ENCODE results near the gene LAGE3.
"Not testable (repeated sequence)": the region's sequence is repeated elsewhere in the genome, so short reads cannot be mapped to it uniquely, and the experiment has no call there.

LAGE3 gene

GRCh38 chrX:154501423-154501822 is 22.3 kb upstream of the LAGE3 start:
- DNase-seq (ENCODE audit: low spot score), result not testable (repeated sequence)

DNA sequence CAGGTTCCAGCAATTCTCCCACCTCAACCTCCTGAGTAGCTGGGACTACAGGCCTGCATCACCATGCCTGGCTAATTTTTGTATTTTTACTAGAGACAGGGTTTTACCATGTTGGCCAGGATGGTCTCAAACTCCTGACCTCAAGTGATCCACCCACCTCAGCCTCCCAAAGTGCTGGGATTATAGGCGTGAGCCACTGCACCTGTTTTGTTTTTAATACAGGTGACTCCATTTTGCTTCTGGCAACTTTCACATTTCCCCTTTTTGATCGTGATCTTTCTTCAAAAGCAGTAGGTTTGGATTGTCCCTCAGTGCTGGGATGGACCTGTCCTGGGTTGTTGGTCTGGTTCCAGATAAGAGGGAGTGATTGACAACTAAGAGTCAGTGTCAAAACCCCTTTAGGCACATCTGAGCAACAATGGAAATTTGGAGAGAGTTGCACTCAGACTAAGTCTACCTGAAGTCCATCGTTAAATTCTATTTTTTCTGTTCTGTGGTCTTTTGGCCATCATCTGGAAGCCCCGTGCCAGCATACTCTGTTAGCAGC is 17.6 kb upstream of the LAGE3 start:
- not testable (repeated sequence) for DNase-seq (ENCODE audit: low spot score)

- no peak for DNase-seq (ENCODE audit: low spot score)
Observed at GRCh38 chrX:154495472-154495922, 16.4 kb upstream of the LAGE3 start.

DNA sequence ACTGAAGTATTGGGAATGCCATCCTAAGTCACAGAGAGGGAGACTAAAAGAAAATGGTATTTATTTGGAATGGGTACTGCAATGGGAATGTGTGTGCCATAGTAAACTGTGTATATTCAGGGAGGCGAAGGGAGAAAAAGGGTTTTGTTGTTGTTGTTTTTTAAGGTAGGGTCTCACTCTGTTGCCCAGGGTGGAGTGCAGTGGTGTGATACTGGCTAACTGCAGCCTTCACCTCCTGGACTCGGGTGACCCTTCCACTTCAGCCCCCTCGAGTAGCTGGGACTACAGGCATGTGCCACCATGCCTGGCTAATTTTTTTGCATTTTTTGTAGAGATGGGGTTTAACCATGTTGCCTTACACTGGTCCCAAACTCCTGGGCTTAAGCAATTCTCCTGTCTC is 15.6 kb upstream of the LAGE3 start:
- no peak for DNase-seq (ENCODE audit: low spot score)

GRCh38 chrX:154490414-154491083 is 11.5 kb upstream of the LAGE3 start, which contains the start of gene SLC10A3:
SLC10A3 (minus strand) TSS chrX:154490629; CDS start chrX:154488940, 1,689 bp downstream.
- peak; percentile 89 for DNase-seq (ENCODE audit: low spot score)

GRCh38 chrX:154490021-154490413 is 10.9 kb upstream of the LAGE3 start:
- DNase-seq (ENCODE audit: low spot score), result peak; percentile 22

- DNase-seq (ENCODE audit: low spot score), result no peak
Observed at GRCh38 chrX:154489182-154489581, 10.1 kb upstream of the LAGE3 start.

DNA sequence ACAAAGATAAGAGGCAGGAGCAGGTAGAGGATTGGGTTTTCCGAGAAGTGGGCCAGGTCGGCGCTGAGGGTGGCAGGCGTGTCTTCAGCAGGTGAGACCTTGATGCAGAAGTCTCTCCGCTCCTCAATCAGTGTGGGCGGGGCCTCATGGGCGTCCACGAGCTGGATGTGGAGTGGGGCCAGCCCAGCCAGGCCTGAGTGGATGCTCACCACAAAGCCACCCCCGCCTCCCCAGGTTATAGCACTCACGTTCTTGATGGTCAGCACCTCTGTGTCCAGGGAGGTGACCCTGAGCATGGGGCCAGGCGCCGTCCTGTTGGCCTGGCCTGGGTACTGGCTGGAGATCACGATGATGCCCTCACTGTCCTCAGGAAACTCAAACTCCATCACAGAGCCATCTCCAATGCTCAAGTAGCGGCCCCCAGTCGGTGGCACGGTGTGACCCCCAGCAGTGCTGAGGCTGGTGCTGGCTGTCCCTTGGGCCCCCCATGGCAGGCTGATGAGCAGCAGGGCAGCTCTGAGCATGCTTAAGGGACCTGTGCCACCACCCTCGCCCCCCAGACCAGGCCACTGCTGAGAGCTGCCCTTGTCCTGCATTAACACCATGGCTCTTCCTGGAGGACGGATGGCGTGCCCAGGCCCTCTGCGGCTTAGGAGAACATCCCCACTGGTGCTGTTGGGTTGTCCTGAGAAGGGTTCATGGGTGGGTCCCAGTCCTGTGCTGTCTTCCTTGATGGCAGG is 9.4 kb upstream of the LAGE3 start:
- no peak for DNase-seq (ENCODE audit: low spot score)

DNA sequence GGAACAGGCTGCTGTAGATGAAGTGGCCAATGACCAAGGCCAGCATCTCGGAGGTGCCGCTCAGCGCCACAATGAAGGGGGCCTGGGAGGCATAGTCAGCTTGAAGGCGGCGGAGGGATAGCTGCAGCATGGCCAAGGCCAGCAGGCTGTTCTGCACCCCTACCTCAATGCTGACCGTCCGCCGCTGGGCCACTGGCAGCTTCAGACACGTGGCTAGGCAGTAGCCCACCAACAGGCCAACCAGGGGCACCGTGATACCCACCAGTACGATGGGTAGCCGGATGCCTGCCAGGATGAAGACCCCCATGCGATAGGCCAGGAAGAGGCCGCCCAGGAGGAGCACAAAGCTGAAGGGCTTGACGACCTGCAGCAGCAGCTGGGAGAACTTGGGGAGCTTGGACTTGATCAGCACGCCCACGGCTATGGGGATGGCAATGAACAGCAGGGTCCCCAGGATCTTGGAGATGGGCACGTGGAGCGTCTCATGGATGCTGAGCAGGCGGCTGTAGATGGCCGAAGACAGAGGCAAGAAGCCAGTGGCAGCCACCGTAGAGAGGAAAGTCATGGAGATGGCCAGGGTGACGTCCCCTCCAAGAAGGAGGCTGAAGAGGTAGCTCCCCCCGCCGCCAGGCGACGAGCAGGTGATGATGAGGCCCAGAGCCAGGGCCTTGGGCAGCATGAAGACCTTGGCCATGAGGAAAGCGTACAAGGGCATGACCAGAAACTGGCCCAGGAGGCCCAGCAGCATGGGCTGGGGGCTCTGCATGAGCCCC is 8.6 kb upstream of the LAGE3 start:
- no peak for DNase-seq (ENCODE audit: low spot score)

DNA sequence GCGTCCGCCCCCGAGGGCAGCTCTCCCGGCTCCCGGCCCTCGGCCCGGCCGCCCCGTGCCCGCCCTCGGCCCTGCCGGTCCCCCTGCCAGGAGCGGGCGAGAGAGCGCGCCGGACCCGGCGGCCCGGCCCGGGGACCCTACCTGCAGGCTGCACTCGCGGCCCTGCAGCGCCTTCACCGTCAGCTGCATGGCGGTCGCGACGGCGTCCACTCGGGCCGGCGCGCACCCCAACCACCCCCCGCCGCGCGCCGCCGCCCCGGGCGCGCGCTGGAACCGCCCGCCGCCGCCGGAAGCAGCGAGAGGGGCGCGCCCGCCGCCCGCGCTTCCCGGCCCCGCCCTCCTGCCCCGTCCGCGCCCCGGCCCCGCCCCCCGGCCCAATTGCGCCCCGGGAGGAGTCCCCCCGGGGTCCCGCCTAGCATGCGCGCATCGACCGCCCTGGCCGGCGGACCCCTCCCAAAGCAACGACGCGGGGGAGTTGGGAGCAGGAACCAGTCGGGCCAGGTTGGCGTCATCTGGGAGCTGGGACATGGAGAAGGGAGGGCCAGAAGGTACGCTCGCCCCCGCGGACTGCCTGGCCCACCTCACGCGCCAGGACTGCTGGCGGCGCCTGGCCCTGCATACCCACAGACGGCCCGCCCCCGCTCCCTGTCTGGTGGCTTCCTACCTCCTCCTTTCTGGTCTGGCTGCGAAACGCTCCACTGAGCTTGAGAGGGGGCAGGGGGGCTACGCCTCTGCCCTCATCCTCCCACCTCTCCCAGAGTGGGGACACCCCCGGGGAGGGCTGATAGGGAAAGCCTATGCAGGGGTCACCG is 7.5 kb upstream of the LAGE3 start, which contains the start of gene UBL4A:
Gene UBL4A (minus strand): TSS at position 220 of the 812 bp plus-strand sequence. CDS start 31 bp downstream, at position 189.
- DNase-seq (ENCODE audit: low spot score), result peak; percentile 63

DNA sequence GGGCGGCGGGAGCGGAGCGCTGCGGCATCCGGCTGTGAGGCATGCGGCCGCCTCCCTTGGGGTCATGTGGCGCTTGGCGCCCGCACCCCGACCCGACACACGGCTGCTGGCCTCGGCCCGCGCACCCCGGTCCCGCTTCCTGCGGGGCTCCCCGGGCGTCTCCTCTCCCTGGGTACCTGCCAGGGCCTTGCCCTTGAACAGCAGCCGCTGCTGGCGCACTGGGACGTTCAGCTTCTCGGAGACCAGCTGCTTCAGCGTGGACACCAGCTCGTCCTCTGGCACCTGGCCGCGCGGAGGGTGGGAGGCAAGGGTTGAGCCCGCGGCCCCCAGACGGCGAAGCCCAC is 6.9 kb upstream of the LAGE3 start:
- DNase-seq (ENCODE audit: low spot score), result peak; percentile 28

DNA sequence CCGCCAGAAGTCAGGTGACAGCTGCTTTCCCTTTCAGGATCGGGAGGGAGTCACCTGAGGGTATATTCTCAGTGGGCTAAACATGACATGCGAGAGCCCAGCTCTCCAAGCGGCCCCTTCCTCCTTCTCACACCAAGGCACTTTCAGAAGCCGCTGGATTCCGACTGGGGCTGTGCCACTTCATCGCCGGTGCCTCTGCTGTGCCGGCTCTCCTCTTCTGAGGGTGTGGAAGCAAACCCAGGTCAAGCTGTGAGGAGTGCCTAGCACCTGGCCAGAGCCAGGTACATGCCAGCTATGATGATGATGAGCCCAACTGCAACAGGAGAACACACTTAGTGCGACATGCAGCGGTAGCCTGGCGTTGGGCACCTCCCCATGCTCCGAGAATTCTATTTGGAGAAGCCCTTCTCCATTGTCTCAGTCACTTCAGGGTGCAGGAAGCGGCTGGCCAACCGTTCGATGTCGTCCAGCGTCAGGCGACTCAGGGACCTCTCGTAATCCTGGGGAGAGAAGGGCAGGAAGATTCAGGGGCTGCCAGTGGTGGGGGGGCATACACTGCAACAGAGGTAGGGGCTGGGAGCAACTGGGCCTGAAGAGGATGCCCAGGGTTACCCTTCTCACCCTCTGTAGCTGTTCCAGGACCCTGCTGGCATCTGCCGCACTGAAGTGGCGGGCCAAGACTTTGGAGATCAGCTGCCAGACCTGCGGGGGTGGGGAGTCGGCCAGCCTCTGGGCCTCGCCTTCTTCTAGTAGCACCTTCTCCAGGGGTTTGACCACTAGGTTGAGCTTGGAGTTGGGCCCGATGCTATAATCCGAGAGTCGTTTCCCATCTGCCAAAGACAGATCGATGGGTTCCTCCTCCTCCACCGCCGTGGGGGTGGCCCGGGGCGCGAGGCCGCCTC is 6.3 kb upstream of the LAGE3 start:
- no peak for DNase-seq (ENCODE audit: low spot score)

- DNase-seq (ENCODE audit: low spot score), result no peak
Observed at GRCh38 chrX:154484255-154485149, 5.4 kb upstream of the LAGE3 start.

DNA sequence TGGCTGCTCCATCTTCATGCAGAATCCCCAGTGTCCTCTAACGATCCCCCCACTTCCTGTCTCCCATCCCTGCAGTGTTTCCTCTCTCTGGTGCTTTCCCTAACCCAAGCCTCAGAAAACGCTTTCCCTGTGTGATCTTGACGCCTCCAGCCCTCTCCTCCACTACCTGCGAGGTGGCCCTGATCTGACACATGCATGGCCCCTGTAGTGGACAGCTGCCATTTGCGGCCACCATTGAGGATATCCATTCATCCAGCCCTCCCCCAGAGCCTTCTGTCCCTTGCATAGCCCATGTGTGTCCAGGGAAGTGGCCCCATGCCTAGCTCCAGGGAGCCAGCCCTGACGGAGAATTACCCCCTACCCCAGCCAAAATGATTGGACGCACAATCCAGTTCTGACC is 4.2 kb upstream of the LAGE3 start:
- DNase-seq (ENCODE audit: low spot score), result no peak

GRCh38 chrX:154482786-154483185 is 3.7 kb upstream of the LAGE3 start:
- no peak for DNase-seq (ENCODE audit: low spot score)

- no peak for DNase-seq (ENCODE audit: low spot score)
Observed at GRCh38 chrX:154481911-154482601, 3.0 kb upstream of the LAGE3 start.

GRCh38 chrX:154481195-154481594 is 2.1 kb upstream of the LAGE3 start:
- no peak for DNase-seq (ENCODE audit: low spot score)

- no peak for DNase-seq (ENCODE audit: low spot score)
Observed at GRCh38 chrX:154477891-154478477, 1.1 kb downstream of the LAGE3 start.

Data from HuH-7.5 (cell line).